T-helper 2 cell treated with Interferon-gamma antibody and Interleukin-4, amounts not matched to agents 100 ng/mL and 5 ng/mL, for 36 hours (primary cell): Measurements from ENCODE around the gene PPME1. TPM values are rescaled to one million over a fixed set of nuclear protein-coding genes. Genes with fewer than 3 reads are reported as not detected.
"Not testable (repeated sequence)": the region's sequence is repeated elsewhere in the genome, so short reads cannot be mapped to it uniquely, and the experiment has no call there.

Experiments
- intact Hi-C: fragments of 100-400 bp; cut with micrococcal nuclease; formaldehyde crosslinking; loops from one replicate; pipeline ENCODE4 v1.15.1; 2023
- total RNA-seq: library from RNA; stranded (reverse); gene quantifications from 2 replicates; pipeline ENCODE4 v1.2.3, GENCODE V29; 2022

Gene PPME1
- 29.7 and 33.7 TPM in 2 replicates for total RNA-seq

GRCh38 chr11:74170694-74171629 is at the start of gene PPME1, which contains the start of gene C2CD3:
Gene PPME1, plus strand, starts transcription at chr11:74171289. Its CDS starts 133 bp downstream, at chr11:74171422.
Gene C2CD3, minus strand, starts transcription at chr11:74171002. Its CDS starts 210 bp downstream, at chr11:74170792.
- intact Hi-C loops, result loop anchor here (1.0 to 5.0 kb wide), 9 partner anchors 62 to 574 kb away; partner anchors contain the start of genes COA4, FAM168A, LIPT2 and PAAF1

- intact Hi-C loops, result no loop called here
Observed at GRCh38 chr11:74121804-74122203, 49.3 kb upstream of the PPME1 start.

GRCh38 chr11:74123008-74123448 is 48.1 kb upstream of the PPME1 start:
- intact Hi-C loops, result no loop called here

DNA sequence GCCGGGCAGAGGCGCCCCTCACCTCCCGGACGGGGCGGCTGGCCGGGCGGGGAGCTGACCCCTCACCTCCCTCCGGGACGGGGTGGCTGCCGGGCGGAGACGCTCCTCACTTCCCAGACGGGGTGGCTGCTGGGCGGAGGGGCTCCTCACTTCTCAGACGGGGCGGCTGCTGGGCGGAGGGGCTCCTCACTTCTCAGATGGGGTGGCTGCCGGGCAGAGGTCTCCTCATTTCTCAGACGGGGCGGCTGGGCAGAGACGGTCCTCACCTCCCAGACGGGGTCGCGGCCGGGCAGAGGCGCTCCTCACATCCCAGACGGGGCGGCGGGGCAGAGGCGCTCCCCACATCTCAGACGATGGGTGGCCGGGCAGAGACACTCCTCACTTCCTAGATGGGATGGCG is 42.0 kb upstream of the PPME1 start:
- intact Hi-C loops, result not testable (repeated sequence)

- intact Hi-C loops, result no loop called here
Observed at GRCh38 chr11:74132833-74133232, 38.3 kb upstream of the PPME1 start.

DNA sequence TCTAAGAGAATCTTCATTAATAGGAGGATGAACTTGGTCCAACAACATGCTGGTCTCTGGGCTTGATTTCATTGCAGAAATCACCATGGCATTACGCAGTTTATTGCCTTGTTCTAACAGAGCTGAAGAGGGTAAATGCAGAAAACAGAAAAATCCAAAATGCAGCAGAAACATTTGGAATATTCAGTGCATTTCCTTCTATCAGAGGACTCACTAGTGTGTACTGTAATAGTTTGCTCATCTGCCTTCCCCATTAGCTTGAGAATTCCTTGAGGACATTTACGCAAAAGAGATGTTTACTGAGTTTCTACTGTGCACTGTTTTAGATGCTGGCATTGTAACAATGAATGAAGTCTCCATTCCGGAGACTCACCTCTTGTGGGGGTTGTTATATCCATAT is 37.7 kb upstream of the PPME1 start:
- intact Hi-C loops, result no loop called here

DNA sequence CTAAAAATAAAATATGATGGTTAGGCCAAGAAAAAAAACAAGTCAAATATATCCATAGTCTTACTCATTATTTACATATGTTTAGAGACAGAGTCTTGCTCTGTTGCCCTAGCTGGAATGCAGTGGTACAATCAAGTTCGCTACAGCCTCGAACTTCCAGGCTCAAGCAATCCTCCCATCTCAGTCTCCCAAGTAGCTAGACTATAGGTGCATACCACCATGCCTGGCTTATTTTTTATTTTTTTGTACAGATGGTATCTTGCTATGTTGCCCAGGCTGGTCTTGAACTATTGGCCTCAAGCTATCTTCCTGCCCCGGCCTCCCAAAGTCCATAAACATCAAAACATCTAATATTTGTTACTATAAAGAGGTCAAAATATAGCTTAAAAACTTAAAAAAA is 36.4 kb upstream of the PPME1 start:
- intact Hi-C loops, result no loop called here

GRCh38 chr11:74135127-74135840 is 35.8 kb upstream of the PPME1 start:
- intact Hi-C loops, result no loop called here

DNA sequence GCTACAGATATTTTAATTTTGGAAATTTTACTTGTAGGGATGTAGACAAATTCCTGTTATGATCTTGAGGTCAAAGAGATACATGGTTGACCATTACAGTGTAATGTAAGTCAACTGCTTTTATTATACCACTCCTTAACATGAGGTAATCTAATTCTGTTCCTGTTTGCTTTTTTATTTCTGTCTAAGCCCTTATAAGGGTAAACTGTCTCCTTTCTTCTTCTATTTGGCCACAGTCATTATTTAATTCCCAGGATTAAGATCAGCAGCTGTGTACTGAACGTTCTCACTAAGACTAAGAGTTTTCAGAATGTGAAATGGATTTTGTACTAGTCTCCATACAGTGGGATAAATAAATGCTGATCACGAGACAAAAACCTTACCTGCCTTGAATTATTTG is 33.1 kb upstream of the PPME1 start:
- intact Hi-C loops, result no loop called here

DNA sequence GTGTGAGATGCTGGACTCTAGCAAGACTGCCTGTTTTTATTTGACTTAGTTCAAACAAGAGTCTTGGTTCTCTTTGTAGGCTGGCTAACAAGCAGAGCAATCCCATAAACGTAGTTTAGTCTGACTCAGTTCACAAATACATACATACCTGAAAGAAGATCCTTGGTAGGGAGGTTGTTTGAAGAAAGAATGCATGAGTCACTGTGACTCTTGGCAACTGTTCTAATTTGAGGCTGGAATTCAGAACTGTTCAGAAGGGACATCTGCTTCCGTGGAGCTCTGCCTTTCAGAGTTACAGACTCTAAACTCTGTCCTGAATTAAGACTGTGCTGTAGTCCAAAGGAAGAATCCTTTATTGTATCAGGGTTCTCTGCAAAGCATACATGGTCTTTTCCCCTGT is 32.5 kb upstream of the PPME1 start:
- intact Hi-C loops, result no loop called here

GRCh38 chr11:74139151-74139918 is 31.8 kb upstream of the PPME1 start:
- intact Hi-C loops, result no loop called here

DNA sequence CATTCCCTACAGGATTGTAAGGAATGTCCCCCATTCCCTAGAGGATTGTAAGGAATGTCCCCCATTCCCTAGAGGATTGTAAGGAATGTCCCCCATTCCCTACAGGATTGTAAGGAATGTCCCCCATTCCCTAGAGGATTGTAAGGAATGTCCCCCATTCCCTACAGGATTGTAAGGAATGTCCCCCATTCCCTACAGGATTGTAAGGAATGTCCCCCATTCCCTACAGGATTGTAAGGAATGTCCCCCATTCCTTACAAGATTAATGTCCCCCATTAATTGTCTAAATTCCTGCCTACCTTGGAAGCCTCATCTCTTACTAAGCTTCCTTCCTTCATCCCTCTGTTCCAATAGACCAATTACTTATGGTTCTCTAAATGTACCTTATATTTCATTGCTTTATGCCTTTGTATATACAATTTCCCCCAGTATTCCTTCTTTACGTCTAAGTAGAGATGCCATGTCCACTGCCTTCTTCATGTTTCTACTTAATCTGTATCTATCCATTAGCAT is 31.1 kb upstream of the PPME1 start:
- intact Hi-C loops, result not testable (repeated sequence)

- intact Hi-C loops, result no loop called here
Observed at GRCh38 chr11:74141241-74141695, 29.8 kb upstream of the PPME1 start.

- intact Hi-C loops, result no loop called here
Observed at GRCh38 chr11:74141908-74142307, 29.2 kb upstream of the PPME1 start.

- intact Hi-C loops, result no loop called here
Observed at GRCh38 chr11:74142624-74143023, 28.5 kb upstream of the PPME1 start.

DNA sequence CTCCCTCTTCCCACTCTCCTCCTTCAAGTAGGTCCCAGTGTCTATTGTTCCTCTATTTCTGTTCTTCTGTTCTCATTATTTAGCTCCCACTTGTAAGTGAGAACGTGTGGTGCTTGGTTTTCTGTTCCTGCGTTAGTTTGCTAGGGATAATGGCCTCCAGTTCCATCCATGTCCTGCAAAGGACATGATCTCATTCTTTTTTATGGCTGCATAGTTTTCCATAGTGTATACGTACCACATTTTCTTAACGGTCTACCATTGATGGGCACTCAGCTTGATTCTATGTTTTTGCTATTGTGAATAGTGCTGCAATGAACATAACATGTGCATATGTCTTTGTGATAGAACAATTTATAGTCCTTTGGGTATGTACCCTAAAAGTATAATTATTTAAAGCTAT is 26.5 kb upstream of the PPME1 start:
- intact Hi-C loops, result no loop called here

DNA sequence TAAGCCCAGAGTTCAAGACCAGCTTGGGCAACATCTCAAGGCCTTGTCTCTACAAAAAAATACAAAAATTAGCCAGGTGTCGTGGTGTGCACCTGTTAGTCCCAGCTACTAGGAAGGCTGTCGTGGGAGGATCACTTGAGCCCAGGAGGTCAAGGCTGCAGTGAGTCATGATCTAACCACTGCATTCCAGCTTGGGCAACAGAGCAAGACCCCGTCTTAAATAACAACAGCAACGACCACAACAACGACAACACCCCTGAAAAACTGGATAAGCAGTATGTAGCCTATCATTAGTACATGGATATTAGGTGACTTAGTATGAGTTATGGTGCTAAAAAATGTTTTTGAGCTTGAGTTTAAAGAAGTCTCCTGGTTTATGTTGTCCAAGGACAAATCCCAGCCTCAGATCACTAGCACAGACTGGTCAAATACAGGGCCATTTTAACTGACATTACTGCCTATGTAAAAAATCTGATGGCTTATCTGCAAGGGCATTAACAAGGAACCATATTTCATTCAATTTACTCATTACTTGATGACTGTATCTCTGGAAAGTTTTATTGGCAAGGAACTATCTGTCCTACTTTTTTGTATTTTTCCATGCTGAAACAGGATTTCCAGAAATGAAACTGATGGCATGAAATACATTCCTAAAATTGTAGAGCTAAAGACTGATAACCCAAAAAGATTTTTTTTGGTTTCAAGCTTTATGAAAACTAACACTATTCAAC is 23.7 kb upstream of the PPME1 start:
- intact Hi-C loops, result no loop called here

DNA sequence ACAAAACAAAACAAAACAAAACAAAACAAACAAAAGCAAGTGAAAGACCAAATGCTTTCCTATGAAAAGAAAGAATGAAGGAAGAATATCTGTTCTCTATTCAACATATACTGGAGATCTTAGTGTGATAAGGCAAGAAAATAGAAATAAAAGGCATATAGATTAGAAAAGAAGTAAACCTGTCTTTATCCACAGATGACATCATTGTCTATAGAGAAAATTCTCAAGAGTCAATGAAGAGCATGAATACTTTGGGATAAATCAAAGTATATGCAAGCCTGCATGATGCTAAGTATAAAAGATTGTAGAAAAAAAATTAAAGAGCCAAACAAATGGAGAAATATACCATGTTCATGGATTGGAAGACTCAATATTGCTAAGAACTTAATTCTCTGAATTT is 17.9 kb upstream of the PPME1 start:
- intact Hi-C loops, result no loop called here

DNA sequence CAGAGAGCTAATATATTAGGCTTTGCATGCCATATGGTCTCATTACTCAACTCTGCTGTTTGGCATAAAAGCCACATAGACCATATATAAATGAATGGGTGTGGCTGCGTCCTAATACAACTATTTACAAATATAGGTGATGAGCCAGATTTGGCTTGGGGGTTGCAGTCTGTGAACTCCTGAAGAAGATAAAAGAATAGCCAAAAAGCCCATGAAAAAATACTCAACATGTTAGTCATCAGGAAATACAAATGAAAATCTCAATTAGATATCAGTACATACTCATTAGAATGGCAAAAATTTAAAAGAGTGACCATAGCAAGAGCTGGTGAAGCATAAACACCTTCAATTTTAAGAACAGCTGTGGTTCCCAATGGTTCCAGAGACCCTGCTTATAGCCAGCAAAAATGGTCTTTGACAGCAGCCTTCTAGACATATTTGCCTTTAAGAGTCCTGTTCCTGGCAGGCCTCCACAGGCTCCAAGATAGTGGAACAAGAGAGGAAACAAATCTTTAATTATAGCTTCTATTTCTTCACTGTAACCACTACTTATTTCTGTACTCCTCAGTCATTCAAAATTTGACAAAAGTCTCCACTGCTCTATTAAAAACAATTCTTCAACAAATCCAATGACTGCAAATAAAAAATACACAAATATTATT is 16.3 kb upstream of the PPME1 start:
- intact Hi-C loops, result no loop called here

DNA sequence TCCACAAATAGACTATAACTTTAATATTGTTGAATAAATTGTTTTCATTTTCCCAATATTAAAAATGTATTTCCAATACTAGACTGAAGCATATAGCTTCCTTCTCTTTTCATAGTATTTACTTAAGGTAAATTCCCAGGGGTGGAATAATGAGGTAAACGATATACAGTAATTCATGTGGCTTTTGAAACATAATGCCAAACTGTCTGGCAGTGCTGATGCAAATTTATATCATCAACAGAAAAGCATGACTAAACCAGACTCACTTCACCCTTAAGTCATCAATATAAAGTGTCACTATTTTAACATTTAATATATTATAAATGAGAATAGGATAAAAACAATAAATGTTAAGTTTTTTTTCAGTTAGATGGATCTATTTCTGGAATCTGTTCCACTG is 13.9 kb upstream of the PPME1 start:
- intact Hi-C loops, result no loop called here
